GM12878 (cell line): ENCODE data around the gene AKT1S1. TPM values are rescaled to one million over a fixed set of nuclear protein-coding genes. Genes with fewer than 3 reads are reported as not detected.
A peak's percentile ranks its signal among the peaks of the same experiment; 100 is the strongest.

ENCODE experiments used
- ATF2 ChIP-seq: IDR thresholded peaks from 2 replicates; pipeline ENCODE4 v1.6.1; 2012; ENCODE audit warnings: low read length, inconsistent platforms
- BACH1 ChIP-seq: fragments of 450-650 bp; IDR thresholded peaks from 2 replicates; pipeline ENCODE4 v1.6.1; 2017; ENCODE audit warnings: mild to moderate bottlenecking, borderline replicate concordance
- BHLHE40 ChIP-seq, 2 experiments: fragments of 450-650 bp in 1 of 2; IDR thresholded peaks; 2 replicates each; pipeline ENCODE4 v1.6.1; 2011 to 2017; ENCODE audit warnings: low read depth in 2 of 2, borderline replicate concordance in 1 of 2, improper control_type of control experiment in 1 of 2, low read length in 1 of 2, mild to moderate bottlenecking in 1 of 2
- CEBPZ ChIP-seq: fragments of 150-350 bp; IDR thresholded peaks from 2 replicates; pipeline ENCODE4 v1.6.1; 2016; ENCODE audit warnings: low read depth, low read length
- CREB1 ChIP-seq: IDR thresholded peaks from 2 replicates; pipeline ENCODE4 v1.6.1; 2012; ENCODE audit warnings: low read depth, mild to moderate bottlenecking, inconsistent platforms
- E2F4 ChIP-seq: IDR thresholded peaks from 2 replicates; pipeline ENCODE4 v1.6.1; 2012; ENCODE audit warnings: low read depth, low read length, improper control_type of control experiment
- ETV6 ChIP-seq, 2 experiments: fragments of 450-650 bp in 1 of 2; IDR thresholded peaks in 1 of 2; conservative IDR thresholded peaks in 1 of 2; 2 replicates each; pipeline ENCODE4 v1.6.1; 2014; ENCODE audit warnings: antibody characterized with exemption in 1 of 2, borderline replicate concordance in 1 of 2, low read depth in 1 of 2, mild to moderate bottlenecking in 1 of 2, moderate library complexity in 1 of 2
- FOS ChIP-seq: IDR thresholded peaks from 3 replicates; pipeline ENCODE4 v1.6.1; 2011; ENCODE audit warnings: borderline replicate concordance; ENCODE audit not compliant: insufficient read length; ENCODE audit errors: extremely low read depth
- HDGF ChIP-seq: fragments of 450-650 bp; IDR thresholded peaks from 2 replicates; pipeline ENCODE4 v1.6.1; 2016; ENCODE audit warnings: antibody characterized with exemption
- KAT2A ChIP-seq: conservative IDR thresholded peaks from 2 replicates; pipeline ENCODE4 v1.6.1; 2011; ENCODE audit warnings: low read depth, low read length; ENCODE audit not compliant: control insufficient read depth
- MEF2B ChIP-seq: fragments of 450-650 bp; IDR thresholded peaks from 2 replicates; pipeline ENCODE4 v1.6.1; 2018; ENCODE audit warnings: mild to moderate bottlenecking, moderate library complexity; ENCODE audit not compliant: partially characterized antibody, poor library complexity, severe bottlenecking
- MLLT1 ChIP-seq: fragments of 450-650 bp; IDR thresholded peaks from 2 replicates; pipeline ENCODE4 v1.6.1; 2016; ENCODE audit warnings: mild to moderate bottlenecking
- MTA2 ChIP-seq: fragments of 450-650 bp; IDR thresholded peaks from 2 replicates; pipeline ENCODE4 v1.6.1; 2016; ENCODE audit warnings: low read depth, mild to moderate bottlenecking, moderate library complexity
- MTA3 ChIP-seq: IDR thresholded peaks from 2 replicates; pipeline ENCODE4 v1.6.1; 2012; ENCODE audit warnings: low read length, inconsistent platforms, borderline replicate concordance
- MYB ChIP-seq: fragments of 150-350 bp; IDR thresholded peaks from 2 replicates; pipeline ENCODE4 v1.6.1; 2014; ENCODE audit warnings: mild to moderate bottlenecking, low read depth, low read length, borderline replicate concordance
- POLR2A ChIP-seq: IDR thresholded peaks from 2 replicates; pipeline ENCODE4 v1.6.1; 2011; ENCODE audit warnings: low read depth, mild to moderate bottlenecking, low read length
- POLR2AphosphoS2 ChIP-seq: IDR thresholded peaks from 2 replicates; pipeline ENCODE4 v1.6.1; 2011; ENCODE audit warnings: low read depth, mild to moderate bottlenecking, low read length, improper control_type of control experiment, moderate library complexity
- RAD21 ChIP-seq: IDR thresholded peaks from 2 replicates; pipeline ENCODE4 v1.6.1; 2011; ENCODE audit warnings: mild to moderate bottlenecking, low read depth, low read length, moderate library complexity; ENCODE audit not compliant: insufficient read depth
- RBBP5 ChIP-seq: fragments of 200-600 bp; sonication (generic); conservative IDR thresholded peaks from 2 replicates; pipeline ENCODE4 v1.6.1; 2016
- SIX5 ChIP-seq: IDR thresholded peaks from 2 replicates; pipeline ENCODE4 v1.6.1; 2011; ENCODE audit warnings: mild to moderate bottlenecking, low read depth, low read length, moderate library complexity; ENCODE audit not compliant: severe bottlenecking
- SMAD5 ChIP-seq: IDR thresholded peaks from 2 replicates; pipeline ENCODE4 v1.6.1; 2016; ENCODE audit warnings: antibody characterized with exemption, low read depth
- SMARCA5 ChIP-seq: fragments of 450-650 bp; IDR thresholded peaks from 2 replicates; pipeline ENCODE4 v1.6.1; 2017; ENCODE audit warnings: mild to moderate bottlenecking
- STAT3 ChIP-seq: IDR thresholded peaks from 2 replicates; pipeline ENCODE4 v1.6.1; 2011; ENCODE audit warnings: low read depth, low read length, improper control_type of control experiment
- TAF1 ChIP-seq: IDR thresholded peaks from 2 replicates; pipeline ENCODE4 v1.6.1; 2011; ENCODE audit warnings: mild to moderate bottlenecking, low read depth, low read length, borderline replicate concordance
- TCF7 ChIP-seq: IDR thresholded peaks from 2 replicates; pipeline ENCODE4 v1.6.1; 2014; ENCODE audit warnings: antibody characterized with exemption, borderline replicate concordance
- ZNF217 ChIP-seq: fragments of 450-650 bp; IDR thresholded peaks from 2 replicates; pipeline ENCODE4 v1.6.1; 2017; ENCODE audit warnings: antibody characterized with exemption, mild to moderate bottlenecking
- ZNF274 ChIP-seq: IDR thresholded peaks from one replicate; pipeline ENCODE4 v1.8.0; 2011; ENCODE audit not compliant: insufficient read length, insufficient read depth
- polyA plus RNA-seq, 11 experiments: library from polyadenylated mRNA; depleted of rRNA in 4 of 11; unstranded in 6 of 11; stranded (reverse) in 5 of 11; fragments of >200 nt; fragmentation: Nextera tagmentation in 4 of 11; fragmentation: Illumina TruSeq in 1 of 11; extraction: Ambion mirVana in 4 of 11; extraction: Trizol in 1 of 11; gene quantifications; 1 replicate in 1 of 11; 2 replicates in 10 of 11; pipeline versions ENCODE4 v1.2.1 to v1.2.3, GENCODE V29; 2011 to 2016; ENCODE audit warnings: inconsistent platforms in 2 of 11, missing spikeins in 2 of 11, low read depth in 1 of 11
- total RNA-seq, 4 experiments: library from RNA; depleted of rRNA in 3 of 4; stranded (reverse); fragments of >200 nt in 3 of 4; fragmentation: Illumina TruSeq in 1 of 4; extraction: Trizol in 1 of 4; gene quantifications; 2 replicates each; pipeline versions ENCODE4 v1.2.1 to v1.2.3, GENCODE V29; 2013 to 2021

The AKT1S1 gene
- total and polyA plus RNA-seq, 10 of the 15 experiments (the other 5 are each of a cell fraction or from before 2014, with no cell fraction given) = 0.43 to 23.0 (median 12.3) TPM

- TF ChIP-seq E2F4 = no peak
- no peak for TF ChIP-seq HDGF
- TF ChIP-seq CREB1 = no peak
- no peak for TF ChIP-seq STAT3
- TF ChIP-seq ETV6 (conservative IDR thresholded peaks at IDR 0.05 in 1 of 2, IDR thresholded peaks at IDR 0.05 in 1 of 2; ENCODE audit: borderline replicate concordance in 1 of 2, low read depth in 1 of 2) = peak in 1 of 2 experiments; percentile 49; a peak in 1 of 4 replicates
- no peak for TF ChIP-seq CEBPZ
- no peak for TF ChIP-seq BACH1
- TF ChIP-seq MTA2 = no peak
- TF ChIP-seq MTA3 = peak; percentile 45; the same call in 1 of the 2 replicates
- no peak for TF ChIP-seq MYB
- no peak for TF ChIP-seq KAT2A
- TF ChIP-seq POLR2A = no peak
- TF ChIP-seq RBBP5 = no peak
- no peak for TF ChIP-seq TAF1
- TF ChIP-seq ZNF274 = no peak
- TF ChIP-seq SMARCA5 = 0 out of 2 replicates have a peak, but pooled peaks have one; percentile 19
- TF ChIP-seq SMAD5 = no peak
- no peak for TF ChIP-seq BHLHE40 (IDR thresholded peaks at IDR 0.05; ENCODE audit: borderline replicate concordance in 1 of 2, low read depth in 2 of 2, low read length in 1 of 2)
- no peak for TF ChIP-seq POLR2AphosphoS2
- no peak for TF ChIP-seq FOS
- no peak for TF ChIP-seq SIX5
- no peak for TF ChIP-seq RAD21
- TF ChIP-seq MLLT1 = no peak
- TF ChIP-seq MEF2B = no peak
- TF ChIP-seq ATF2 = no peak
- TF ChIP-seq ZNF217 = no peak
- peak; percentile 28; the same call in 1 of the 2 replicates for TF ChIP-seq TCF7
Measured at GRCh38 chr19:49848938-49849337, 28.2 kb downstream of the AKT1S1 start (continued).
